Activated CD8-positive, alpha-beta T cell treated with anti-CD3 and anti-CD28 coated beads for 36 hours (primary cell): ENCODE data around the gene BRINP1. TPM values are rescaled to one million over a fixed set of nuclear protein-coding genes. Genes with fewer than 3 reads are reported as not detected.

Experiments used
- ATAC-seq: fragments of 200-7000 bp; cut with Tn5 transposase; one replicate; pipeline ENCODE4 v1.10.0; 2021; ENCODE audit warnings: mild to moderate bottlenecking, moderate library complexity
- CTCF ChIA-PET: fragments of 350-600 bp; sonication (Branson Sonifier 250); formaldehyde crosslinking; loops from one replicate; lab custom pipeline; 2021; ENCODE audit warnings: antibody characterized with exemption; lab: Charles Lee
- POLR2A ChIA-PET: fragments of 350-600 bp; sonication (Branson Sonifier 250); formaldehyde crosslinking; loops from one replicate; lab custom pipeline; 2021; ENCODE audit warnings: antibody characterized with exemption; lab: Charles Lee
- DNase-seq: peaks from one replicate; pipeline ENCODE4 v3.0.0-alpha.2; 2020
- H3K27ac Mint-ChIP-seq: one replicate; pipeline ENCODE4 v1.8.0; 2021; ENCODE audit warnings: mild to moderate bottlenecking, mixed read lengths
- H3K27me3 Mint-ChIP-seq: one replicate; pipeline ENCODE4 v1.8.0; 2021; ENCODE audit warnings: mixed read lengths
- H3K36me3 Mint-ChIP-seq: one replicate; pipeline ENCODE4 v1.8.0; 2021; ENCODE audit warnings: low read depth, mixed read lengths
- H3K4me1 Mint-ChIP-seq: one replicate; pipeline ENCODE4 v1.8.0; 2021; ENCODE audit warnings: low read depth, mixed read lengths
- H3K4me3 Mint-ChIP-seq: one replicate; pipeline ENCODE4 v1.8.0; 2021; ENCODE audit warnings: mild to moderate bottlenecking, moderate library complexity, mixed read lengths
- H3K9me3 Mint-ChIP-seq: one replicate; pipeline ENCODE4 v1.8.0; 2021; ENCODE audit warnings: mixed read lengths
- CTCF ChIP-seq: fragments of 200-600 bp; IDR thresholded peaks from one replicate; pipeline ENCODE4 v1.8.0; 2022; ENCODE audit warnings: antibody characterized with exemption, mild to moderate bottlenecking
- intact Hi-C: fragments of 100-400 bp; cut with micrococcal nuclease; formaldehyde crosslinking; loops from one replicate; pipeline ENCODE4 v1.10.0; 2022
- total RNA-seq, 2 experiments: library from RNA; stranded (reverse); gene quantifications; one replicate each; pipeline ENCODE4 v1.2.3, GENCODE V29; 2021

Gene BRINP1
- total RNA-seq, 2 experiments from 2014 or later: not detected

DNA sequence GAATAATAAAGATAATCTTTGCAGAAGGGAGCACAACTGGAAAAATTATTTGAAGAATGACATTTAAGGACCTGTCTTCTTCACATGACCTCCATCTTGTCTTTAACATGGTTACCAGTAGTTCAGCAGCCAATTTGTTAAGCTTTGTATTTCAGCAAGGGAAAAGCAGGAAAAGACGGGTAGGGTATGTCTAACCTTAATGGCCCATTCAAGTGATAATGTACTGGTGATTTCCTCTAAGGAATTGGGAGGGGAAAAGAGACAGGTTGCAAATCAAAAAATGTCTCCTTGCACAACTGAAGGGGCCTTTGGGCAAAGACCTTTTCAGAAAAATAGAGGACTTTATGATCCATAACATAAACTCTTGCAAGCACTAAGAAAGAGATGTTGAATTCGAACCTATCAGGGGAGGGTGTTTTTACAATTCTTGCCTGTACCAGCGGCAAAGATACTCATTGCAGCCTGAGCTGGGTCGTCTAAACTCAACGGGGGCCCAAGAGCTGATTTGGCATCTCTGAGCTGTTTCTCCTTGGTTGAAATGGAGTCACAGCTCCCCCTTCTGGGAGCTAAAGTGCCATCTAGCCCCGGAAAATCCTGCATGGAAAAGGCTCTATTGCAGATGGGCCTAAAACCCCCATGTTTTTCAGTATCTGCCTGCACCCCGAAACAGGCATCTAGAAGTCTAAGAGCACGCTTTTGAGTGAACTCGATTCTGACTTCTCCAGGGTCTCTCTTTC lies 3.8 kb downstream of the BRINP1 start:
- CTCF ChIA-PET: no interaction called here
- H3K27me3 Mint-ChIP-seq: peaks cover 33% of the 10 kb centered on the region
- intact Hi-C loops: no loop called here

DNA sequence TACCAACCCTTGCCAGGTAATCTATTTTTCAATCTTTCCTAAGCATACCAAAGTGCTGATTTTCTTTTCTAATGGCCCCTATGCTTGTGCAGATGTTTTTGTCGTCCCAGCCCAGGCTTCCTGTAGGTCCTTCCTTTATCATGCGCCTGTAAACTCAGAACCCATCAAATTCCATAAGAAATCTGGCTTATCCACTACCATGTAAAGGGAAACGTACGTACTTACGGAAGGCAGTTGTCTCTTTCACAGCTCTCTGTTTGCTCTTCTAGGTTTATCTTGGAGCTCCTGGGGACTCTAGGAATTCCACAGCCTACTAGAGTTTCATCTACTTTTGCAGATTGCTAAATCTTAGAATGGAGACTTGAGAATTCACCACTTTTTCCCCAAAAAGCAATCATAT lies 9.0 kb downstream of the BRINP1 start:
- TF ChIP-seq CTCF: no peak
- intact Hi-C loops: no loop called here
- Mint-ChIP-seq H3K36me3 (no peaks in the 10 kb centered on the region), H3K4me3 (no peak overlapping the region), H3K27me3 (peaks cover 3% of the 10 kb centered on the region), H3K4me1 (no peaks in the 10 kb centered on the region), H3K9me3 (peaks cover 6% of the 10 kb centered on the region), H3K27ac (no peak overlapping the region)
- ATAC-seq: no peak
- DNase-seq: no peak
- CTCF ChIA-PET: no interaction called here
- POLR2A ChIA-PET: no interaction called here

More for the DNA sequence above, 3.8 kb downstream of the BRINP1 start:
- Mint-ChIP-seq H3K36me3 (no peaks in the 10 kb centered on the region), H3K4me1 (peaks cover 4% of the 10 kb centered on the region), H3K9me3 (peaks cover 2% of the 10 kb centered on the region), H3K27ac (no peak overlapping the region), H3K4me3 (no peak overlapping the region)
- TF ChIP-seq CTCF: no peak
- POLR2A ChIA-PET: no interaction called here
- ATAC-seq: no peak
- peak; percentile 3 for DNase-seq

DNA sequence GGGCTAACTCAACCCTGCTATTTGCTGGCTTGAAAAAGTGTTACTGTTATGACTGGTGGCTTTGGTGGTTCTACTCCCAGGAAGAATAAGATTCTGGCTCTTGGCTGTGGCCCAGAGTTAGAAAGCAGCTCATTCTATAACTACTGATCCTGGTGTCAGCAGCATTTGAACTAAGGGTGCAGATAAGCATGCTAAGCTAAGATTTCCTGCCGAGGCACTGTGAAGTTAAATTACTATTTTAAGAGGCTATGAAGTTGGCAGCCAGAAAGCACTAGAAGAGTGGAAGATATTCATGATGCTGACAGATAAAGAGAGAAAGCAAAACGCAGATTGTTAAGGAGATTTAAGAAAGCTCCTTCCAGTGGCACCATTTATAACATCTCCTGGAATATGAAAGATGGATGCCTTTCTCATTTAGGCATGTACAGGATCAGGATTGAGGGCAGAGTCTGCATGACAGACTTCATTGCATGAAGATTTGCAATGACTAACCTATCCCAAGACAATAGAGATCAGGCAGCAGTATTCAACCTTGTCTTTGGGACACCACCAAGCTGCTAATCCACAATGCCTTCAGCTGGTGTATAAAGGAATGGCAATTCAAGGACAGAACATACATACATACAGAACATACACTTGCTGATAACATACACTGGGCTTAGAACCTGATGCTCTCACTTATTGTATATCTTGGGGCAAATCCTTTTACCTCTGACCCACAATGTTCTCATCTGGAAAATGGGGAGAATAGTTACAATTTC lies 11.7 kb downstream of the BRINP1 start:
- POLR2A ChIA-PET: no interaction called here
- intact Hi-C loops: no loop called here
- H3K4me3 Mint-ChIP-seq: no peak overlapping the region
- no peaks in the 10 kb centered on the region for H3K36me3 Mint-ChIP-seq
- H3K27ac Mint-ChIP-seq: no peak overlapping the region
- H3K27me3 Mint-ChIP-seq: no peaks in the 10 kb centered on the region
- TF ChIP-seq CTCF: no peak
- no peak for DNase-seq
- CTCF ChIA-PET: no interaction called here
- H3K4me1 Mint-ChIP-seq: no peaks in the 10 kb centered on the region
- ATAC-seq: no peak
- H3K9me3 Mint-ChIP-seq: peaks cover 4% of the 10 kb centered on the region

GRCh38 chr9:119349351-119349825 lies 19.8 kb downstream of the BRINP1 start:
- DNase-seq (no peak), ATAC-seq (no peak)
- H3K27me3 Mint-ChIP-seq: no peaks in the 10 kb centered on the region
- H3K27ac Mint-ChIP-seq: no peak overlapping the region
- intact Hi-C loops: no loop called here
- ChIA-PET CTCF (no interaction called here), POLR2A (no interaction called here)
- peaks cover 4% of the 10 kb centered on the region for H3K9me3 Mint-ChIP-seq
- H3K4me1 Mint-ChIP-seq: no peaks in the 10 kb centered on the region
- no peaks in the 10 kb centered on the region for H3K36me3 Mint-ChIP-seq
- no peak for TF ChIP-seq CTCF
- H3K4me3 Mint-ChIP-seq: no peak overlapping the region
